Esophagus squamous epithelium (tissue), 5 donors: ENCODE measurements around the gene NDUFB2. TPM values are rescaled to one million over a fixed set of nuclear protein-coding genes. Genes with fewer than 3 reads are reported as not detected.

Experiments
- DNase-seq: peaks from one replicate; lab custom pipeline; 2025; lab: John Stamatoyannopoulos, UW
- H3K27ac ChIP-seq, 4 donors: fragments of 200-600 bp; sonication (generic); one replicate each; pipeline ENCODE4 v1.5.1; 2016 to 2019; ENCODE audit warnings: mild to moderate bottlenecking in 1 of 4
- H3K27me3 ChIP-seq, 4 donors: fragments of 200-600 bp; sonication (generic); 1 replicate in 3 of 4; 2 replicates in 1 of 4; pipeline versions ENCODE4 v1.5.1 to v1.6.0; 2017 to 2021; ENCODE audit warnings: antibody characterized with exemption in 1 of 4
- H3K36me3 ChIP-seq, 3 donors: fragments of 200-600 bp; sonication (generic); one replicate each; pipeline ENCODE4 v1.5.1; 2016 to 2019
- H3K4me1 ChIP-seq, 3 donors: fragments of 200-600 bp; sonication (generic); one replicate each; pipeline ENCODE4 v1.5.1; 2017 to 2019
- H3K4me3 ChIP-seq, 4 donors: fragments of 200-600 bp; sonication (generic); 1 replicate in 3 of 4; 2 replicates in 1 of 4; pipeline ENCODE4 v1.5.1; 2016 to 2019; ENCODE audit warnings: mild to moderate bottlenecking in 2 of 4, moderate library complexity in 1 of 4
- H3K9me3 ChIP-seq, 3 donors: fragments of 200-600 bp; sonication (generic); one replicate each; pipeline ENCODE4 v1.5.1; 2016 to 2019
- POLR2A ChIP-seq, 4 donors: fragments of 450-650 bp; IDR thresholded peaks; one replicate each; pipeline ENCODE4 v1.6.1; 2017; ENCODE audit warnings: antibody characterized with exemption in 4 of 4, mild to moderate bottlenecking in 4 of 4, moderate library complexity in 3 of 4
- WGBS, 2 donors: methylation state at CpG; one replicate each; pipeline ENCODE4 v1.1.5; 2018; 5-methylcytosine and 5-hydroxymethylcytosine counted together
- intact Hi-C: fragments of 100-400 bp; cut with DNase I; formaldehyde crosslinking; loops from one replicate; pipeline ENCODE4 v1.15.0; 2022
- total RNA-seq, 4 donors: library from RNA; depleted of rRNA; stranded (reverse); fragments of >200 nt; gene quantifications; one replicate each; pipeline ENCODE4 v1.1.0, GENCODE V29; 2016
- TF ChIP-seq, protein P1 (sequence below), 6 experiments: fragments of 450-650 bp in 4 of 6; fragments of 200-600 bp in 2 of 6; sonication (generic) in 2 of 6; IDR thresholded peaks; one replicate each; pipeline ENCODE4 v1.5.1; 2016 to 2019; ENCODE audit warnings: antibody characterized with exemption in 6 of 6, mild to moderate bottlenecking in 4 of 6, moderate library complexity in 4 of 6
- donor health status: DM: yes; HTN: yes; CAD: no.

Gene NDUFB2
- total RNA-seq, 4 donors from 2014 or later: 87.5 to 353 (median 340) TPM

DNA sequence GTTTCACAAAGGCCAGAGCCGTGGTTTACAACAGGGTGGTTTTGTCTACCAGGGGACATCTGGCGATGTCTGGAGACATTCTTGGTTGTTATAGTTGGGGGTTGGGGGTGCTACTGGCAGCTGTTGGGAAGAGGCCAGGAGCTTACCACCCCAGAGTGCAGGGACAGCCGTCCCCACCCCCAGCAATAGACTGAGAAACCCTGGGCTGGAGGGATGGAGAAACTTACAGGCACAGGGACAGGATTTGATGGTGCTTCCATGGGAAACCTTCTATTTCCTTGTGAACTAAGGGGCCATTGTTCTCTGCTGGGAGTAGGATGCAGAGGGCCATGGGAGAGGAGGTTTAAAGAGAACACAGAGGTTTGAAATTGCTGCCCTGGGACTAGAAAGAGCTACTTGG is 12.9 kb upstream of the NDUFB2 start:
- no peak overlapping the region for H3K4me3 ChIP-seq
- 100% methylated on average over 2 of the region's 3 CpGs; no CpG with 5 or more reads in 1 of the 2 donors for WGBS, 2 donors
- no peak overlapping the region for H3K27ac ChIP-seq
- H3K4me1 ChIP-seq: no peaks in the 10 kb centered on the region
- no peak for TF ChIP-seq POLR2A (IDR thresholded peaks at IDR 0.05)
- TF ChIP-seq, protein P1, sequence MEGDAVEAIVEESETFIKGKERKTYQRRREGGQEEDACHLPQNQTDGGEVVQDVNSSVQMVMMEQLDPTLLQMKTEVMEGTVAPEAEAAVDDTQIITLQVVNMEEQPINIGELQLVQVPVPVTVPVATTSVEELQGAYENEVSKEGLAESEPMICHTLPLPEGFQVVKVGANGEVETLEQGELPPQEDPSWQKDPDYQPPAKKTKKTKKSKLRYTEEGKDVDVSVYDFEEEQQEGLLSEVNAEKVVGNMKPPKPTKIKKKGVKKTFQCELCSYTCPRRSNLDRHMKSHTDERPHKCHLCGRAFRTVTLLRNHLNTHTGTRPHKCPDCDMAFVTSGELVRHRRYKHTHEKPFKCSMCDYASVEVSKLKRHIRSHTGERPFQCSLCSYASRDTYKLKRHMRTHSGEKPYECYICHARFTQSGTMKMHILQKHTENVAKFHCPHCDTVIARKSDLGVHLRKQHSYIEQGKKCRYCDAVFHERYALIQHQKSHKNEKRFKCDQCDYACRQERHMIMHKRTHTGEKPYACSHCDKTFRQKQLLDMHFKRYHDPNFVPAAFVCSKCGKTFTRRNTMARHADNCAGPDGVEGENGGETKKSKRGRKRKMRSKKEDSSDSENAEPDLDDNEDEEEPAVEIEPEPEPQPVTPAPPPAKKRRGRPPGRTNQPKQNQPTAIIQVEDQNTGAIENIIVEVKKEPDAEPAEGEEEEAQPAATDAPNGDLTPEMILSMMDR (IDR thresholded peaks at IDR 0.05): no peak
- no peak for DNase-seq
- H3K27me3 ChIP-seq: no peaks in the 10 kb centered on the region
- no peaks in the 10 kb centered on the region for H3K9me3 ChIP-seq
- intact Hi-C loops: no loop called here
- H3K36me3 ChIP-seq: peaks cover 16 to 99% (median 24%) of the 10 kb centered on the region in 3 donors

DNA sequence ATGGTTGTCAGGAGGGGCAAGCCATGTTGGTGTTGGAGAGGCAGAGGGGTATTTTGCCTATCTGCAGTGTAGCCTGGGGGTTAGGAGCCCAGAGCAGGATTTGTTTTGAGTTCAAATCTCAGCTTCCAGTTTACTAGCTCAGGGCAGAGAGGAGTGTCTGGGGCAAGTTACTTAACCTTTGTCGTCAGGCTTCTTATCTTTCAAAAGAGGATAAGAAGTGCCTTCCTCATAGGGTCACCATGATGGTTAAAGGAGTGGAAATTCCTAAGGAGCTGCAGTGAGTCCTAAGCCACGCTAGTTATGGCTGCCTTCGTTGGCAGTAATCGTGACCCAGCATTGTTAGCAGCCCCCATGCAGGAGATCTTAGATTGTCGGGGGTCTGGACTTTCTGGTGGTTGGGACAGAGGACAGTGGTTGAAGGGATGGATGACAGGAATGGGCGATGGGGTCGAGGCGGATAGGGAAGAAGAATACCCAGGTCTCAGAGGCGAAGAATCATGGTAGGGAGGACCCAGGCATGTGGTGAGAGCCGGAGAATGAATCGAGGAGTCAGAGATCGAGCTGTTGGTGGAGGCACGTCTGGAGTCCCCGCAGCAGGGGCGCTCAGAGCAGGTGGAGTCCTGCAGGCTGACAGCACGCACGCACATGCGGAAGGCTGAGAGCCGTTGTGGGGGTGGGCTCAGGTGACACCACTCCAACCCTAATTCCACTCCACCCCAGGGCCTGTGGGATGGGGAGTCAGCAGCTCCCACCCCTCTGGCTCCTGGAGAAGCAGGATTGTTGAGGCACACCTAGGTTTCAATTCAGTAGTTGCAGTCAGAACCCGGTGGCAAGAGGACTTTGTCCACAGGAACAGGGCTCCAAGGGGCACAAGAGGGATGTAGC is 12.2 kb upstream of the NDUFB2 start:
- WGBS, 2 donors: 87 to 96% methylated on average over 15 to 20 of the region's 20 CpGs
- no peaks in the 10 kb centered on the region for H3K4me1 ChIP-seq
- intact Hi-C loops: no loop called here
- TF ChIP-seq POLR2A (IDR thresholded peaks at IDR 0.05): no peak
- no peak overlapping the region for H3K4me3 ChIP-seq
- H3K27ac ChIP-seq: no peak overlapping the region
- H3K9me3 ChIP-seq: no peaks in the 10 kb centered on the region
- H3K27me3 ChIP-seq: no peaks in the 10 kb centered on the region
- H3K36me3 ChIP-seq: peaks cover 16 to 99% (median 24%) of the 10 kb centered on the region in 3 donors
- no peak for DNase-seq

DNA sequence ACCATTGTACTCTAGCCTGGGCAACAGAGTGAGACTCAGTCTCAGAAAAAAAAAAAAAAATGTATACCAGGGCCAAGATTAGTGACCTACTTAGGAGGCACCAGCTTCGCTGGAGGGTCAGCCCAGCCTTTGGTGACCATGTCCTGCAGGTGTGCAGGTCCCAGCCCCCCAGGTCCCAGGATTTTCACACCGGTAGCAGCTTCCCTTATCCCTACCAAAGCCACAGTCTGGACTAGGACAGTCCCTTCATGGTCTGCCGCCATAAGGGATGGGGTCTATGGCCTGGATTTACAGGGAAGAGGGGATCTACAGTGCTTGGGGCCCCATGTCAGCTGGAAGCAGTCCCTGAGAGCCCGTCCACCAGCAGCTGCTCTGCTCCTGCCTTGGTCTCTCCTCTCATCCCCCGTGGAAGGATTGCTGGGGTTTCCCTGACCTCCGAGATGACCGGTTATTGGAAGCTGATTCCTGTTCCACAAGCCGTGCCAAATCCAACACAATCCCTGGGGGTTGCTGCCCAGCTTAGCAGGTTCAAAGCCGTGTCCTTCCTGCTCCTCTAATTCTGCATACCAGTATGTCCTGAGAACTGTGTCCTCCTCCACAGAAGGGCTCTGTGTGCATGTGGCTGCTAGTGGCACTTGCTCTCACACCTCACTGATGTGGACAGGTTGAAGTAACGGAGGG is 11.0 kb upstream of the NDUFB2 start:
- intact Hi-C loops: no loop called here
- WGBS, 2 donors: 77 to 88% methylated on average over 7 to 9 of the region's 10 CpGs
- no peak for TF ChIP-seq POLR2A (IDR thresholded peaks at IDR 0.05)
- TF ChIP-seq, protein P1 (IDR thresholded peaks at IDR 0.05): no peak

DNA sequence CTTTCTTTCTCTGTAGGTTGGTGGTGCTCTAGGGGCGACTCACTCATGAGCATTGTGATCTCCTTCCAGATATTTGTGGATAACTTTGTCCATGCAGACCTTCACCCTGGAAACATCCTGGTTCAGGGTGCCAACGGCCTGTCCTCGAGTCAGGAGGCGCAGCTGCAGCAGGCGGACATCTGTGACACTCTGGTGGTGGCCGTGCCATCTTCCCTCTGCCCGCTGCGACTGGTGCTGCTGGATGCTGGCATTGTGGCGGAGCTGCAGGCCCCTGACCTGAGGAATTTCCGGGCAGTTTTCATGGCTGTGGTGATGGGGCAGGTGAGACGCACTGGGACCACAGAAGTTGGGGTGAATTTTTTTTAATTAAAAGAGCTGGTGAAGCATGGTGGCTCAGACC is 9.6 kb upstream of the NDUFB2 start:
- Histone ChIP-seq H3K4me3 (no peak overlapping the region), H3K9me3 (no peaks in the 10 kb centered on the region), H3K36me3 (peaks cover 12 to 99% (median 12%) of the 10 kb centered on the region in 3 donors), H3K4me1 (no peaks in the 10 kb centered on the region), H3K27me3 (no peaks in the 10 kb centered on the region), H3K27ac (no peak overlapping the region)
- intact Hi-C loops: no loop called here
- TF ChIP-seq, protein P1 (IDR thresholded peaks at IDR 0.05): no peak
- TF ChIP-seq POLR2A (IDR thresholded peaks at IDR 0.05): no peak
- WGBS, 2 donors: 96 to 100% methylated on average over 1 to 6 of the region's 11 CpGs
- DNase-seq: no peak

More for the DNA sequence above, 11.0 kb upstream of the NDUFB2 start:
- Histone ChIP-seq H3K9me3 (no peaks in the 10 kb centered on the region), H3K4me1 (no peaks in the 10 kb centered on the region), H3K4me3 (no peak overlapping the region), H3K27me3 (no peaks in the 10 kb centered on the region), H3K36me3 (peaks cover 18 to 99% (median 21%) of the 10 kb centered on the region in 3 donors), H3K27ac (no peak overlapping the region)
- DNase-seq: no peak

DNA sequence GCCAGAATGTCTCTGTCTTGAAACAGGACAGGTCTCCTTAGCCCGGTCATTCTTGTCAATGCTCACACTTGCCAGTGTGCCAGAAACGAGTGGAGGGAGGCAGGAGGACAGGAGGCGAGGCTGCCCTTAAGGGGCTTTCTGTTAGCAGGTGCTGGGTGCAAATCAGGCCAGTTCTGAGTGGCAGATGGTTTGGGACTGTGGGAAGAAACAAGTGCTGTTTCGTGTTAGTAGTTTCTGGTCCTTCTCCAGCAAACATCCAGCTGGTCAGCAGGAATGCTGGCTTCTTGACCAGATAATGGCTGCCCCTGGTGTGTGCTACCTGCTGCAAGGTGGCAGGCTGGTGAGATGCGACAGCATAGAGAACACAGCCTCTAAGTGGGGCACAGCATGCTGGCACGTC is 8.2 kb upstream of the NDUFB2 start:
- intact Hi-C loops: no loop called here
- Histone ChIP-seq H3K4me3 (no peak overlapping the region), H3K4me1 (no peaks in the 10 kb centered on the region), H3K9me3 (no peaks in the 10 kb centered on the region), H3K36me3 (peaks cover 7 to 99% (median 9%) of the 10 kb centered on the region in 3 donors), H3K27ac (no peak overlapping the region), H3K27me3 (no peaks in the 10 kb centered on the region)
- TF ChIP-seq POLR2A (IDR thresholded peaks at IDR 0.05): no peak
- TF ChIP-seq, protein P1 (IDR thresholded peaks at IDR 0.05): no peak
- 84 to 100% methylated on average over 1 to 6 of the region's 6 CpGs for WGBS, 2 donors
- no peak for DNase-seq
